GM13976 (cell line): Measurements from ENCODE around the gene SAV1.
A peak's percentile ranks its signal among the peaks of the same experiment; 100 is the strongest.
"Not testable (repeated sequence)": the region's sequence is repeated elsewhere in the genome, so short reads cannot be mapped to it uniquely, and the experiment has no call there.

Experiments
- DNase-seq: peaks from one replicate; pipeline ENCODE4 v3.0.0; 2012; ENCODE audit warnings: low spot score
- CTCF ChIP-seq: IDR thresholded peaks from 2 replicates; pipeline ENCODE4 v1.5.1; 2012; ENCODE audit warnings: borderline replicate concordance, mild to moderate bottlenecking; ENCODE audit not compliant: insufficient read depth; ENCODE audit errors: extremely low read depth, missing control alignments, control extremely low read depth
- in situ Hi-C: fragments of 300-500 bp; cut with MboI; formaldehyde crosslinking; loops from one replicate; pipeline ENCODE4 v1.12.0; 2022; ENCODE audit warnings: low sequenced_read_pairs, mixed read lengths, inconsistent platforms; ENCODE audit not compliant: unreplicated experiment

The SAV1 gene

GRCh38 chr14:50647282-50647681 lies 20.8 kb downstream of the SAV1 start:
- in situ Hi-C loops, result no loop called here
- no peak for TF ChIP-seq CTCF
- peak; percentile 49 for DNase-seq

GRCh38 chr14:50635141-50635540 lies 33.0 kb downstream of the SAV1 start:
- in situ Hi-C loops, result no loop called here
- TF ChIP-seq CTCF, result no peak
- no peak for DNase-seq

GRCh38 chr14:50633954-50634353 lies 34.2 kb downstream of the SAV1 start:
- no peak for TF ChIP-seq CTCF
- in situ Hi-C loops, result no loop called here
- no peak for DNase-seq

- in situ Hi-C loops, result no loop called here
- DNase-seq, result no peak
- no peak for TF ChIP-seq CTCF
Measured at GRCh38 chr14:50631408-50631821, 36.7 kb downstream of the SAV1 start.

- in situ Hi-C loops, result loop anchor here (25.0 kb wide), 1 partner anchor 237 kb away; the partner anchor contains the start of gene ABHD12B
- DNase-seq, result not testable (repeated sequence)
Measured at GRCh38 chr14:50624947-50625346, 43.2 kb downstream of the SAV1 start.

- no peak for TF ChIP-seq CTCF
- DNase-seq, result no peak
- in situ Hi-C loops, result loop anchor here (25.0 kb wide), 1 partner anchor 238 kb away; the partner anchor contains the start of gene ABHD12B
Measured at GRCh38 chr14:50624447-50624846, 43.7 kb downstream of the SAV1 start.

- in situ Hi-C loops, result loop anchor here (25.0 kb wide), 1 partner anchor 239 kb away; the partner anchor contains the start of gene ABHD12B
- no peak for TF ChIP-seq CTCF
- DNase-seq, result no peak
Measured at GRCh38 chr14:50622978-50623377, 45.1 kb downstream of the SAV1 start.
